Measurements from ENCODE around the gene TMEM204. TPM values are rescaled to one million over a fixed set of nuclear protein-coding genes. Genes with fewer than 3 reads are reported as not detected.
"Not testable (repeated sequence)": the region's sequence is repeated elsewhere in the genome, so short reads cannot be mapped to it uniquely, and the experiment has no call there.

The TMEM204 gene
- total RNA-seq, 2 experiments from 2014 or later, result 12.6 to 17.5 TPM

- Mint-ChIP-seq H3K4me1 (no peaks in the 10 kb centered on the region), H3K27me3 (no peaks in the 10 kb centered on the region), H3K36me3 (ENCODE audit: low read depth) (no peaks in the 10 kb centered on the region), H3K27ac (no peak overlapping the region), H3K9me3 (ENCODE audit: low read depth) (no peaks in the 10 kb centered on the region), H3K4me3 (no peak overlapping the region)
- no peak for ATAC-seq
- ChIA-PET CTCF (no interaction called here), POLR2A (no interaction called here)
- intact Hi-C loops (cut with DNase I, micrococcal nuclease), result no loop called here
- no peak for DNase-seq
These were observed 49.7 kb downstream of the TMEM204 start for GRCh38 chr16:1583180-1583579.

- Mint-ChIP-seq H3K27me3 (no peaks in the 10 kb centered on the region), H3K9me3 (ENCODE audit: low read depth) (no peaks in the 10 kb centered on the region), H3K4me1 (no peaks in the 10 kb centered on the region), H3K4me3 (no peak overlapping the region), H3K27ac (no peak overlapping the region), H3K36me3 (ENCODE audit: low read depth) (no peaks in the 10 kb centered on the region)
- ATAC-seq (no peak), DNase-seq (no peak)
- ChIA-PET POLR2A (no interaction called here), CTCF (no interaction called here)
- intact Hi-C loops (cut with DNase I, micrococcal nuclease), result no loop called here
These were observed 51.5 kb downstream of the TMEM204 start for GRCh38 chr16:1584926-1585484.

- no peaks in the 10 kb centered on the region for H3K36me3 Mint-ChIP-seq (ENCODE audit: low read depth)
- POLR2A ChIA-PET, result no interaction called here
- no peaks in the 10 kb centered on the region for H3K9me3 Mint-ChIP-seq (ENCODE audit: low read depth)
- H3K4me1 Mint-ChIP-seq, result no peaks in the 10 kb centered on the region
- H3K27ac Mint-ChIP-seq, result no peak overlapping the region
- no peak overlapping the region for H3K4me3 Mint-ChIP-seq
- no peaks in the 10 kb centered on the region for H3K27me3 Mint-ChIP-seq
- CTCF ChIA-PET, result no interaction called here
- ATAC-seq, result no peak
- no peak for DNase-seq
- intact Hi-C loops (cut with DNase I, micrococcal nuclease), result no loop called here
These were observed 56.9 kb downstream of the TMEM204 start for GRCh38 chr16:1590366-1590765.

- H3K4me1 Mint-ChIP-seq, result no peaks in the 10 kb centered on the region
- H3K27ac Mint-ChIP-seq, result no peak overlapping the region
- no peaks in the 10 kb centered on the region for H3K27me3 Mint-ChIP-seq
- H3K9me3 Mint-ChIP-seq (ENCODE audit: low read depth), result no peaks in the 10 kb centered on the region
- H3K4me3 Mint-ChIP-seq, result no peak overlapping the region
- ATAC-seq (no peak), DNase-seq (no peak)
- ChIA-PET POLR2A (no interaction called here), CTCF (no interaction called here)
- no peaks in the 10 kb centered on the region for H3K36me3 Mint-ChIP-seq (ENCODE audit: low read depth)
- intact Hi-C loops (cut with DNase I, micrococcal nuclease), result no loop called here
These were observed 57.7 kb downstream of the TMEM204 start for GRCh38 chr16:1590930-1591705.

- ChIA-PET POLR2A (no interaction called here), CTCF (no interaction called here)
- H3K27ac Mint-ChIP-seq, result no peak overlapping the region
- H3K4me3 Mint-ChIP-seq, result no peak overlapping the region
- no peaks in the 10 kb centered on the region for H3K36me3 Mint-ChIP-seq (ENCODE audit: low read depth)
- no peak for ATAC-seq
- H3K9me3 Mint-ChIP-seq (ENCODE audit: low read depth), result no peaks in the 10 kb centered on the region
- H3K4me1 Mint-ChIP-seq, result no peaks in the 10 kb centered on the region
- no peak for DNase-seq
- intact Hi-C loops (cut with DNase I, micrococcal nuclease), result no loop called here
- no peaks in the 10 kb centered on the region for H3K27me3 Mint-ChIP-seq
These were observed 59.0 kb downstream of the TMEM204 start for GRCh38 chr16:1592446-1592845.

- H3K27ac Mint-ChIP-seq; ATAC-seq; intact Hi-C loops (cut with DNase I, micrococcal nuclease); DNase-seq; H3K4me3 Mint-ChIP-seq; CTCF ChIA-PET; H3K36me3 Mint-ChIP-seq (ENCODE audit: low read depth); H3K4me1 Mint-ChIP-seq; H3K27me3 Mint-ChIP-seq; POLR2A ChIA-PET; H3K9me3 Mint-ChIP-seq (ENCODE audit: low read depth): not testable (repeated sequence)
These were observed 62.0 kb downstream of the TMEM204 start for GRCh38 chr16:1595511-1595910.

- intact Hi-C loops (cut with DNase I, micrococcal nuclease), result no loop called here
- DNase-seq (no peak), ATAC-seq (no peak)
- Mint-ChIP-seq H3K27ac (no peak overlapping the region), H3K9me3 (ENCODE audit: low read depth) (no peaks in the 10 kb centered on the region), H3K36me3 (ENCODE audit: low read depth) (no peaks in the 10 kb centered on the region), H3K4me1 (no peaks in the 10 kb centered on the region), H3K4me3 (no peak overlapping the region), H3K27me3 (no peaks in the 10 kb centered on the region)
- POLR2A ChIA-PET, result interaction anchor here (0.6 kb wide), 1 partner anchor 71 kb away, joined by 4 read pairs; no protein-coding TSS in a partner anchor
- CTCF ChIA-PET, result no interaction called here
These were observed 63.0 kb downstream of the TMEM204 start for GRCh38 chr16:1596516-1596915.

GRCh38 chr16:1597154-1597553, 63.7 kb downstream of the TMEM204 start:
- Mint-ChIP-seq H3K4me3 (no peak overlapping the region), H3K36me3 (ENCODE audit: low read depth) (no peaks in the 10 kb centered on the region), H3K9me3 (ENCODE audit: low read depth) (no peaks in the 10 kb centered on the region), H3K4me1 (no peaks in the 10 kb centered on the region), H3K27ac (no peak overlapping the region), H3K27me3 (no peaks in the 10 kb centered on the region)
- POLR2A ChIA-PET, result interaction anchor here (0.6 kb wide), 1 partner anchor 70 kb away, joined by 4 read pairs; no protein-coding TSS in a partner anchor
- CTCF ChIA-PET, result no interaction called here
- intact Hi-C loops (cut with DNase I, micrococcal nuclease), result no loop called here
- no peak for DNase-seq
- ATAC-seq, result no peak

- H3K36me3 Mint-ChIP-seq (ENCODE audit: low read depth), result no peaks in the 10 kb centered on the region
- intact Hi-C loops (cut with DNase I, micrococcal nuclease), result no loop called here
- DNase-seq (no peak), ATAC-seq (no peak)
- no peaks in the 10 kb centered on the region for H3K9me3 Mint-ChIP-seq (ENCODE audit: low read depth)
- no peaks in the 10 kb centered on the region for H3K27me3 Mint-ChIP-seq
- ChIA-PET POLR2A (no interaction called here), CTCF (interaction anchor here (0.6 kb wide), 1 partner anchor 40 kb away, joined by 3 read pairs; no protein-coding TSS in a partner anchor)
- no peaks in the 10 kb centered on the region for H3K4me1 Mint-ChIP-seq
- H3K27ac Mint-ChIP-seq, result no peak overlapping the region
- H3K4me3 Mint-ChIP-seq, result no peak overlapping the region
These were observed 67.6 kb downstream of the TMEM204 start for GRCh38 chr16:1601031-1601430.

GRCh38 chr16:1601489-1601888, 68.0 kb downstream of the TMEM204 start:
- H3K27me3 Mint-ChIP-seq, result no peaks in the 10 kb centered on the region
- DNase-seq, result no peak
- no peak overlapping the region for H3K4me3 Mint-ChIP-seq
- CTCF ChIA-PET, result no interaction called here
- intact Hi-C loops (cut with DNase I, micrococcal nuclease), result no loop called here
- no peaks in the 10 kb centered on the region for H3K4me1 Mint-ChIP-seq
- H3K27ac Mint-ChIP-seq, result no peak overlapping the region
- POLR2A ChIA-PET, result no interaction called here
- ATAC-seq, result no peak
- H3K36me3 Mint-ChIP-seq (ENCODE audit: low read depth), result no peaks in the 10 kb centered on the region
- H3K9me3 Mint-ChIP-seq (ENCODE audit: low read depth), result no peaks in the 10 kb centered on the region

GRCh38 chr16:1602285-1602684, 68.8 kb downstream of the TMEM204 start:
- DNase-seq (no peak), ATAC-seq (no peak)
- H3K36me3 Mint-ChIP-seq (ENCODE audit: low read depth), result peaks cover 4% of the 10 kb centered on the region
- no peak overlapping the region for H3K4me3 Mint-ChIP-seq
- no peaks in the 10 kb centered on the region for H3K4me1 Mint-ChIP-seq
- ChIA-PET POLR2A (no interaction called here), CTCF (no interaction called here)
- H3K27me3 Mint-ChIP-seq, result no peaks in the 10 kb centered on the region
- intact Hi-C loops (cut with DNase I, micrococcal nuclease), result no loop called here
- H3K9me3 Mint-ChIP-seq (ENCODE audit: low read depth), result no peaks in the 10 kb centered on the region
- H3K27ac Mint-ChIP-seq, result no peak overlapping the region
